Measurements from ENCODE around the gene QRFPR. TPM values are rescaled to one million over a fixed set of nuclear protein-coding genes. Genes with fewer than 3 reads are reported as not detected.
"Not testable (repeated sequence)": the region's sequence is repeated elsewhere in the genome, so short reads cannot be mapped to it uniquely, and the experiment has no call there.

Gene QRFPR
- total RNA-seq, 1 donor from 2014 or later = not detected

DNA sequence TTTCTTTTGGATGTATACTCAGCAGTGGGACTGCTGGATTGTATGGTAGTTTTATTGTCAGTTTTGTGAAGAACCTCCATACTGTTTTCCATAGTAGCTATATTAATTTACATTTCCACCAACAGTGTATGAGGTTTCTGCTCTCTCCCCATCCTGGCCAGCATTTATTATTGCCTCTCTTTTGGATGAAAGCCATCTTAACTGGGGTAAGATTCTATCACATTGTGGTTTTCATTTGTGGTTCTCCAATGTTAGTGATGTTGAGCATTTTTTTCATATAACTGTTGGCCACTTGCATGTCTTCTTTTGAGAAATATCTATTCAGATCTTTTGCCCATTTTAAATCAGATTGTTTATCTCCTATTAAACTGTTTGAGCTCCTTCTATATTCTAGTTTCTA, 27.6 kb downstream of the QRFPR start:
- intact Hi-C loops (cut with DNase I) = no loop called here
- no peak for DNase-seq (ENCODE audit: low spot score)
- no peak for ATAC-seq

DNA sequence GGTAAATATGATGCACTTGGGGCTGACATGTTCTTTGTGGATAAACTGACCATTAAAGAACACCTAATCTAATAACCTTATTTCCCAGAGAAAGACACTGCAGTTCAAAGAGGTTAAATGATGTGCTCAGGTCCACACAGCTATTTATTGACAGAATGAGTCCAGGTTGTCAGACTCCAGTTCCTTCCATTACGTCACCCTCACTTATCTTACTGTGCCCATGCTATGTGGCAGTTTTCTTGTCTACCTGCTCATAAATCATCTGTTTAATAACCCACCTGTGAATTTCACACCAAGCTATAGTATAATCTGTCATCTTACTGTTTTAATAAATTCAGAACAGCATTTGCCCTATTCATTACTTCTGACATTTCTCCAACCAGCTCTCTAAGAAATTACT, 36.7 kb downstream of the QRFPR start:
- ATAC-seq (no peak), DNase-seq (ENCODE audit: low spot score) (no peak)
- intact Hi-C loops (cut with DNase I) = no loop called here

DNA sequence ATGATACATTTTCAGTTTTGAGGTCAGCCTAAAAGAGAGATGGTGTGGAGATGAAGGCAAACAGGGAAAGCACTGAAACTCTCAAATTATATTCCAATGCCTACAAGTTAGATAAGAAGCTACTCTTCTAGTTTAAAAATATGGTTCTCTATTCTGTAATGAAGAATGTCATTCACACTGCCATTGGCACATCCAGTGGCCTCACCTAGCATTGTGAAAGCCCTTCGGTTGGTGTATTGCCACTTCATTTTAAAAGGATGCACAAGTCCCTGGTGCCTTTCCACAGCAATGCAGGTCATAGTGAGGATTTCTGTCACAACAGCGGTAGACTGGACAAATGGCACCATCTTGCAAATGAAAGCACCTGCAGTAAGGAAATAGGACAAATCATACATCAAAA, 40.6 kb downstream of the QRFPR start:
- intact Hi-C loops (cut with DNase I) = no loop called here
- ATAC-seq = no peak
- DNase-seq (ENCODE audit: low spot score) = no peak

DNA sequence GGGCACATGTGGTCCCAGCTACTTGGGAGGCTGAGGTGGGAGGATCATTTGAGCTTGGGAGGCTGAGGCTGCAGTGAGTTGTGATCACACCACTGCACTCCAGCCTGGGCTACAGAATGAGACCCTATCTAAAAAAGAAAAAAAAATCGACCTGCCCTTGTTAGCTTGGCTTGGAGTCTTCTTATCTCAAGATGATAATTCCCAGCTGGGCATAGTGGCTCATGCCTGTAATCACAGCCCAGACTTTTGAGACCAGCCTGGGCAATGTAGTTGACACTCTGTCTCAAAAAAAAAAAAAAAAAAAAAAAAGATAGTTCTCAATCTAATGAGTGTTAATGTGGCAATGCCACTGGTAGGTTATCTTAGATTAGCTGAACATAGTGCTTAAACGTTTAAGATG, 41.0 kb downstream of the QRFPR start:
- DNase-seq (ENCODE audit: low spot score) = no peak
- no peak for ATAC-seq
- intact Hi-C loops (cut with DNase I) = no loop called here

DNA sequence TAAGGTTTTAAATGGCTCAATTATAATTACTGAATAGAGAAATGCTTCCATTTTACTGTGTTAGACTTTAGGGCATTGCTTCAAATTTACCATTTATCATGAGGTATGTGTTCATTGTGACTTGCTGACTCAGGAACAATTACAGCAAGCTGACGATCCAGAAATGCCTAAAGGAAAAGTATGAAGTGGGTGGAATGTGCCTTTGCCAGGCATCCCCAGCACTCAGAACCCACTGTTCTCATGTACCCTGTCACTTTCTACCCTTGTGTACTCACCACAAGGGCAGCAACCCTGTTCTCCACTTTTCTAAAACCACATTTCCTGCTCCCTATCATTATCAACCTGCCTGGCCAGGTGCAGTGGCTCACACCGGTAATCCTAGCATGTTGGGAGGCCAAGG, 41.5 kb downstream of the QRFPR start:
- intact Hi-C loops (cut with DNase I) = no loop called here
- no peak for DNase-seq (ENCODE audit: low spot score)
- no peak for ATAC-seq

DNA sequence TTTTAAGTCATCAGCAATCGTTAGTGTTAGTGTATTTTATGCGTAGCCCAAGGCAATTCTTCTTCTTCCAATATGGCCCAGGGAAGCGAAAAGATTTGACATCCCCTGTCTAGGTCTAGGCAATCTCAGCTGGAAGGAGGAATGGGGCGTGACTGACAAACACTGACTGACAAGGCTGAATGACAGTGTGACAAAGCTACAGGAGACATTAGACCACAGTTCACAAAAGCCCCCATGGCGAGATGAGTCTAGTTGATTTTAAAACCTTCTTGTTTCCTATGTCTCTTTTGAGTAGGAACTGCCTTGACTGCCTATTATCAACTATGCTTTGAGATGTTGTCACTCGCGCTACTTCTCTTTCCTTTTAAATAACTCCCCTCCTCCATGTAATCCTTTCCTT, 42.3 kb downstream of the QRFPR start:
- DNase-seq (ENCODE audit: low spot score) (no peak), ATAC-seq (no peak)
- intact Hi-C loops (cut with DNase I) = no loop called here

DNA sequence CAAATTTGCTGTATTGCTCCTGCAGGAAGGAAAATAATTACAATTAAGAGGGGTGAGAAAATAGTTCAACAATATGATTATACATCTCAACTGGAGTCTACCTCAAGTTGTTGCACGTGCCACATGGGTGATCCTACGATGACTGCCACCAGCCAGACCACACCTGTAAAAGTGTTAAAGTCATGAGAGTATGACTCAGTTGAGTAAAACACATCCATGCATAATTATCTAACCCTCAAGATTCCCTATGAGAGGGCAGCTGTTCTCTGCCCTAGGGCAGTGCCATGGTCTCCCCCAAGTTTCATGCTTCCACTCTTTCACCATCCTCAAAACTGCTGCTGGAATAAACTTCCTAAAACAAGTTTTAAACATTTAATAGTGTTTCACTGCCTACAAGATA, 44.1 kb downstream of the QRFPR start:
- DNase-seq (ENCODE audit: low spot score) (no peak), ATAC-seq (no peak)
- intact Hi-C loops (cut with DNase I) = no loop called here

DNA sequence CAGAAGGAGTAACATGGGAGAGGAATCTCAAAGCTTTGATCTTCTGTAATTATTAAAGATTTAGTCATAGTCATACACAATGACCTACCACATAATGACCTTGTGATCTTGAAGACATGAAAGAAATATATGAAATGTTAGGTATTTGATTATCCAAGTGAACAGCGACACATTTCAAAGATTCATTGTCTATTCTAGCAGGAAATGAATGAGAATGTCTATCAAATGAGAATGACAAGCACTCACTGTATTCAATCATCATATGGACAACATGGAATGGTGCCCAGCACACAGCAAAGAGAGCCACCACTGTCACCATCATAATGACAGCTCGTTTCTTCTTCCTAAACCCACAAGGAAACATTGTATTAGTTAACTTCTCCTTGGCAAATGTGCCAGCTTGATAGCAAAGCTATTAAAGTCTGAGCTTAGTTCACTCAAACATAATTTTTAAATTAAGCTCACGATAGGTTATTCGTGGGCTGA, 50.6 kb downstream of the QRFPR start:
- intact Hi-C loops (cut with DNase I) = no loop called here
- no peak for ATAC-seq
- DNase-seq (ENCODE audit: low spot score) = no peak

DNA sequence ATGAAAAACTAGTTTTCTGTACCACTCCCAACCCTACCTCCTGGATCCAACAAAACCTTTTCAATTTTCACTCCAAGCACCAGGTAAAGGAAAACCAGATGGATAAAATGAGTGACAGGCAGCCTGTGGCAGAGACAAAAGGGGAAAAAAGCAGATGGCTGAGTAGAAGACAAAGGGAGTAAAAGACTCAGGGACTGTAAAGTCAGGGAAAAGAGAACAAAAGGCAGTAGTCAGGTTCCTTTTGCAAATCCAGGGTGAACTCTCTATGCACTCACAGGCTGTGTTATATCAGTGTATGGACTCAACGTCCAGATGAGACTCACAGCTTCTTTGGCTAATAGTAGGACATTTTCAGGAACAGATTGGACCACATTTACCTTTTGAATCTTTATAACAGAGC, 54.2 kb downstream of the QRFPR start:
- intact Hi-C loops (cut with DNase I) = no loop called here
- ATAC-seq (no peak), DNase-seq (ENCODE audit: low spot score) (no peak)

DNA sequence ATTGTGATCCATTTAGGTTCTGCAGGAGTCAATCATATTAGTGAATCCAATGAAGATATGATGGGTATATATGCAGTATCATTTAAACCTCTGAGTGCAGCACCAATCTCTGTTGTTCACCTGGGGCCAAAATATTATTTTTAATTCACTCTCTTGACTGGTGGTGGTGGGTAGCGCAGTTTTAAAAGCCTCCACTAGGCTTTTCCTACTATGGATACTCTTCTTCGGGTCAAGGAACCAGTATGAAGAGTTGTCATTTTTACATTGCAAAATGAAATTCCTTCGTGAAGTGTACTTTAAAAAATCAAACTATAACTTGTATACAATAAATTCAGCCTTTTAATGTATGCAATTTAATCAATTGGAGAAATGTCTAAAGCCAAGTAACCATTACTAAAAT, 56.5 kb downstream of the QRFPR start:
- intact Hi-C loops (cut with DNase I) = no loop called here
- DNase-seq (ENCODE audit: low spot score) (no peak), ATAC-seq (no peak)

DNA sequence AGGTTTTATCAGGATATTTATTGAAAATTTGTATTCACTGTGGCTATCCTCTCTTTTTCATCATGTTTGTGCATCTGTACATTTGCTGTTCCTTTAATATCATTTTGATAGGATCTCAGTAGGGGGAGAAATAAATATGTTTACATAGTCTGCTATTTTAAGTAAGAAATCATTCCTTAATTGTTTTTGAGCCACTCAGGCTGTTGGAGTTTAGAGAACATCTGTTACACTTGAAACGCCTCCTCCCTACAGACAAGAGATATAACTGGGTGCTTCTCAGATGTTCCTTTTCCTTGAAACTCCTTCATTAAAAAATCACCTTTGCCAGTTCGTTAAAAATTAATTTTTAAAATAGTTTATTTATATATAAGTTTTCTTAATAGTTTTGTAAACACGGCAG, 59.4 kb downstream of the QRFPR start:
- intact Hi-C loops (cut with DNase I) = no loop called here
- DNase-seq (ENCODE audit: low spot score) (no peak), ATAC-seq (no peak)

DNA sequence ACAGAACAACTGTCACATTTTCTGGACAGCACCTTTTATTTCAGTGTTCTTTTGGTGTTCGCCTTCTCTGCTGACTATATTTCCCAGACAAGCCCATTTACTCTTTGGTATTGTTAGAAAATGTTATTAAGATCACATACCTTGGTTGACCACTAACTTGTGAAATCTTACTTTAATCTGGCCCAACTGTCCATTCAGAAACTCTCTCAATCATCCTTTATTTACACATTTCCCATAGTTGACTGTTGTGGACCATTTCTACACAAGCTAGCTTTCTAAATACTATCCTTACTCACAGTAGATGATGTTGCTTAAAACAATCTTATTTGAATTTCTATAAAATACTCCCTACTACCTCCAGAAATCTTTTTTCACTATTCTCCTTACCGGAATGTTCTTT, 64.7 kb downstream of the QRFPR start:
- intact Hi-C loops (cut with DNase I) = no loop called here
- no peak for ATAC-seq
- no peak for DNase-seq (ENCODE audit: low spot score)

DNA sequence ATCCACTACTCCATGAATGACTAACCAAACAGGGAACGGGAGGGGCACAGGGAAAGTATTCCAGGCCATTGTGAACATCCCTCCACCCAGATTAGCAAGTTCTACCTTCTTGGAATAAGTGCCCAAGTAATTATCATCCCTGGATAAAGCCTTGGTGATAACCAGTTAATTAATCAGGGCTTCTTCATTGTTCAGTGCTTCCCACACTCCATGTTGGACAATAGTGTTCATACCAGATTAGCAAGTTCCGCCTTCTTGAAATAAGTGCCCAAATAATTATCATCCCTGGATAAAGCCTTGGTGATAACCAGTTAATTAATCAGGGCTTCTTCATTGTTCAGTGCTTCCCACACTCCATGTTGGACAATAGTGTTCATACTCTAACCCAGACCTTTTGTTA, 67.4 kb downstream of the QRFPR start:
- DNase-seq (ENCODE audit: low spot score) = not testable (repeated sequence)

DNA sequence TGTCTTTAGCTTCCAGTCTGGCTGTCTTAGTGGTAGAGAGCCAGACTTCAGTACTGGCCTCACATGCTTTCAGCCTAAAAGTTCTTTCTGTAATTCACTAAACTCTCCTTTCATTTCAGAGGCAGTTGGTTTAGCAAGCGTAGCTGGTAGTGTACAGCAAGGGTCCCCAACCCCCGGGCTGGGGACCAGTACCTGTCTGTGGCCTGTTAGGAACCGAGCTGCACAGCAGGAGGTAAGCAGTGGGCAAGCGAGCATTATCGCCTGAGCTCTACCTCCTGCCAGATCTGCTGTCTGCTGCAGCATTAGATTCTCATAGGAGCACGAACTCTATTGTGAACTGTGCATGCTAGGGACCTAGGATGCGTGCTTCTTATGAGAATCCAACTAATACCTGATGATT, 72.0 kb downstream of the QRFPR start:
- intact Hi-C loops (cut with DNase I) = no loop called here
- DNase-seq (ENCODE audit: low spot score) (no peak), ATAC-seq (no peak)

More for the DNA sequence above, 67.4 kb downstream of the QRFPR start:
- ATAC-seq; intact Hi-C loops (cut with DNase I): not testable (repeated sequence)

DNA sequence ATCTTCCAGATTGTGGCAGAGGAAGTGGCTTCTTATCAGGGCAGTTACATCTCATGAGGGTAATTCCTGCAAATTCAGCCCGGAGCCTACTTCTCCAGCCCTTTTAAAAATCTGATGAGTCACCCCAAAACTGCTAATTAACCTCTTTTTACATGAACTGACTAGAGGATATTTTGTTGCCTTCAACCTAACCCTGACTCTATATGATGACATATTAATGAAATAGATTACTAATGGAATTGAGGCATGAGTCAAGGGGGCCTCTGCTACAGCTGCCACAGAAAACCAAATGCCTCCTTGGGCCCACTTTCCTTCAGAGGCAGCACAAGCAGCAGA, 72.5 kb downstream of the QRFPR start:
- ATAC-seq = no peak
- intact Hi-C loops (cut with DNase I) = no loop called here

DNA sequence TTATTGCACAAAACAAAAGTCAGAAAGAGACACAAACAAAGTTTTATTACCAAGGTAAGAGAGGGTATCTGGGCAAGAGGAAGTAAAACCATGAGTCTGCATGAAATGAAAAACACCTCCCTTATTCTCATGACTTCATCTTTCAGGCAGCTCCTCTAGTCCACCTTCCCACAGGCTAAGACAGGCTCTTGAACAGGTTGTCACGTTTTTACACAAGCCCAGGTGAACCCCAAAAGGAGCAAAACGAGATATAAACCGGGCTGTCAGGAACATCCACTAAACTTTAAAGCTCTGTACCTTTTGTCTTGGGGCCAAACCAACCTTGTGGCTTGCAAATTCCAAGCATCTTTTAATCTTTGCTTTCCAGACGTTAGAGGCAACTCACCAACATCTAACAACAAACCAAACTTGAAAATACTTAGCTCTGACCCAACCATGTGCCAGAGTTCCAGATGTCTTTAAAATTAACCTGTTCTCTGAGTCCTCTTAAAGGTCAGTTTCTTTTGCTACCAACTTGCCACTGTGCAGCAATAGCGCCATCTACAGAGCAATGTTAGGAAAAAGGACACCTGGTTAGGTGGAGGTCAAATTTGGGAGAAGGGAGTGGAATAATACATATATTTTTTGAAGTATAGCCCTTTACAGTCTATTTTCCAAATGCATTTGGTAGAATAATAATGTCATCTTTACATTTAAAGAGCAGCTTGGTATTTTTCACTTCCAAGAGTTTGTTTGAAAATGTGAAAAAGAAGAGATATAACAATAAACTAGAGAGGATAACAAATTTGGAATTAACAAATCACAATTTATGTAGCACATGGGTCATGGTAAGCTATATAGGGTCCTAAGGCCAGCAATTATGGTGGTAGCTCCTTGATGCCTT, 73.1 kb downstream of the QRFPR start:
- ATAC-seq (no peak), DNase-seq (ENCODE audit: low spot score) (no peak)
- intact Hi-C loops (cut with DNase I) = no loop called here

More for the DNA sequence above, 72.5 kb downstream of the QRFPR start:
- DNase-seq (ENCODE audit: low spot score) = no peak

DNA sequence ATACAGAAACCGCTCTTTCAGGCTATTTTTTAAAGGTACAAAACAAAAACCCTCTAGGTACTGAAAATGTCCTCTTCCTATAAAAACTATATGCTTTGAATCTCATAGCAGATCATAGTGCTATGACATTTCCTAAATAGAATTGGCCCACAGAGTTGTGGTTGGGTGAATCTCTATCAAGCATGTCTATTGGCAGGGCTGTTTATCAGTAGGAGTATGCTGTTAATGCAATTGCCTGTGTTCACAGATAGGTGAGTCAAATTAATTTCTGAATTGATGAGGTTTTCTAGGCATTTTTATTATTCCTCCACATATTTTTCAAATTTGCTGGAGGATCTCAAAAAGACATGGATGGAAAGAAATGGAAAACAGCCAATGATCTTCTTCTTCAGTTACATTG, 73.9 kb downstream of the QRFPR start:
- DNase-seq (ENCODE audit: low spot score) (no peak), ATAC-seq (no peak)
- intact Hi-C loops (cut with DNase I) = no loop called here

DNA sequence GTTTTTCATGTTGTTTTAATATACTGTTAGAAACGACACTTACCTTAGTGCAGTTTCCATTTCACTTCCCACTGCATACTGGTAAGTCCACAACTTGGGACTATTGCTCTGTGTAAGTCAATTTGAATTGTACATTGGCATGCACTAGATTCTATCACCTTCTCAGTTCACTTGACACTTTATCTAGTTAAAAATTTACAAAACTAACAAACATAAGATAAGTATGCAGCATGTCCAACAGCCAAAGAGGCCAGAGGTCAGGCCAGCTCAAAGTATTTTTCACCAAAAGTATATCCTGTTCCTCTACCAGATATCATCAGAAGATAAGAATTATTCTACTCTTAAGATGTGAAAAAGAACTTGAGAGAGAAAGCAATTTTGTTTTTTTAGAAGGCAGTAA, 75.9 kb downstream of the QRFPR start:
- no peak for DNase-seq (ENCODE audit: low spot score)
- ATAC-seq = no peak
- intact Hi-C loops (cut with DNase I) = no loop called here

DNA sequence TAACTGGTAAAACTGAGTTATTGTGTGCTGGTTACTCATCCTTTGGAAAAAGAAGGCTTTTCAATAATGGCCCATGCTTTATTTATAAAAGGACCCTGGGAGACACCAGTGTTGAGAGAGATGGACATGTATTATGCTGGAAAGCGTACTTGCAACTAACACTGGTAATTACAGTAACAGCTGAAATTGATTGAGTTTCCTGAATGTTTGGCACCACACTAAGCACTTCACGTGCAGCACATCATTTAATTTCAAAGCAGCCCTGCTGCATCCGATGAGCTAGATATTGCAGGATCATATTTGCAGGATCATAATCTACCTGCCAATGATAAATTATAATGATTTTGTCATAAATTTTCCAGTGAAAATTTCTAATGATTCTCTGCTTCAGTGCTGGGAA, 81.5 kb downstream of the QRFPR start:
- intact Hi-C loops (cut with DNase I) = no loop called here

DNA sequence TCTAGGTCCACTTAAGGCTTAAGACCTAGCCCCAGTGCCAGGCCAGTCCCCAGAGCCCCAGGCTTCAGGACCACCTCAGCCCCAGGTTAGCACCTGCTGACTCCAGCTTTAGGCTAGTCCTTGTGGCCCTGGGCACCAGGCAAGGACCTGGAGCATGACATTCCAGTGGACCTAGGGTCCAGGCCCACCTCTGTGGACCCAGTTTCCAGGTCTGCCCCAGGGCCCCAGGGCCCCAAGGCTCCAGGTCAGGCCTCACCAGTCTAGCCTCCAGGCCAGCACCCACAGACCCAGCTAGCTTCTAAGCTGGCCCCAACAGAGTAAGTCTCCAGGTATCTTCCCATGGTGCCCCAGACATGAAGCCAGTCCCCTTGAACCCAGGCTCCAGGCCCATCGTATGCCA, 97.5 kb downstream of the QRFPR start:
- DNase-seq (ENCODE audit: low spot score) (no peak), ATAC-seq (no peak)
- intact Hi-C loops (cut with DNase I) = no loop called here

More for the DNA sequence above, 81.5 kb downstream of the QRFPR start:
- ATAC-seq (no peak), DNase-seq (ENCODE audit: low spot score) (no peak)

DNA sequence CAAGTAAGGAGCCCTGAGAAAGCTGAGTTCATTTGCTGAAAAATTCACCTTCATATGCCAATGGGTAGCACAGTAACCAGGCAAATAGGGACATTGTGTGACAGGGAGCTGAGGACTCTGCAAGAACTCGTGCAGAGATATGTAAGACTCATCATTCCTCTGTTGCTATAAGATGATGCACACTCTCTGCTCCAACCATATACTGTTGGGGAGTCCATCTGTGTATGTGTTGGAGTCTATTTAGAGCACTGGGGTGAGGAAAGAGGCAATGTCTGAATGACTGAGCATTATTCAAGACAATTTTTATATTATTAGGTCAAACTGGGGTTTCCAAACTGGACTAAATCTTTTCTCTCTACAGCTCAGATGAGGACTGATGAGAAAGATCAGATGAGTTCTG, 100.4 kb downstream of the QRFPR start:
- intact Hi-C loops (cut with DNase I) = no loop called here
- no peak for DNase-seq (ENCODE audit: low spot score)
- no peak for ATAC-seq
